Measurements from ENCODE around the gene SPAG9.
A peak's percentile ranks its signal among the peaks of the same experiment; 100 is the strongest.

SPAG9 gene, protein sequence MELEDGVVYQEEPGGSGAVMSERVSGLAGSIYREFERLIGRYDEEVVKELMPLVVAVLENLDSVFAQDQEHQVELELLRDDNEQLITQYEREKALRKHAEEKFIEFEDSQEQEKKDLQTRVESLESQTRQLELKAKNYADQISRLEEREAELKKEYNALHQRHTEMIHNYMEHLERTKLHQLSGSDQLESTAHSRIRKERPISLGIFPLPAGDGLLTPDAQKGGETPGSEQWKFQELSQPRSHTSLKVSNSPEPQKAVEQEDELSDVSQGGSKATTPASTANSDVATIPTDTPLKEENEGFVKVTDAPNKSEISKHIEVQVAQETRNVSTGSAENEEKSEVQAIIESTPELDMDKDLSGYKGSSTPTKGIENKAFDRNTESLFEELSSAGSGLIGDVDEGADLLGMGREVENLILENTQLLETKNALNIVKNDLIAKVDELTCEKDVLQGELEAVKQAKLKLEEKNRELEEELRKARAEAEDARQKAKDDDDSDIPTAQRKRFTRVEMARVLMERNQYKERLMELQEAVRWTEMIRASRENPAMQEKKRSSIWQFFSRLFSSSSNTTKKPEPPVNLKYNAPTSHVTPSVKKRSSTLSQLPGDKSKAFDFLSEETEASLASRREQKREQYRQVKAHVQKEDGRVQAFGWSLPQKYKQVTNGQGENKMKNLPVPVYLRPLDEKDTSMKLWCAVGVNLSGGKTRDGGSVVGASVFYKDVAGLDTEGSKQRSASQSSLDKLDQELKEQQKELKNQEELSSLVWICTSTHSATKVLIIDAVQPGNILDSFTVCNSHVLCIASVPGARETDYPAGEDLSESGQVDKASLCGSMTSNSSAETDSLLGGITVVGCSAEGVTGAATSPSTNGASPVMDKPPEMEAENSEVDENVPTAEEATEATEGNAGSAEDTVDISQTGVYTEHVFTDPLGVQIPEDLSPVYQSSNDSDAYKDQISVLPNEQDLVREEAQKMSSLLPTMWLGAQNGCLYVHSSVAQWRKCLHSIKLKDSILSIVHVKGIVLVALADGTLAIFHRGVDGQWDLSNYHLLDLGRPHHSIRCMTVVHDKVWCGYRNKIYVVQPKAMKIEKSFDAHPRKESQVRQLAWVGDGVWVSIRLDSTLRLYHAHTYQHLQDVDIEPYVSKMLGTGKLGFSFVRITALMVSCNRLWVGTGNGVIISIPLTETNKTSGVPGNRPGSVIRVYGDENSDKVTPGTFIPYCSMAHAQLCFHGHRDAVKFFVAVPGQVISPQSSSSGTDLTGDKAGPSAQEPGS (N-terminal part only)

DNA sequence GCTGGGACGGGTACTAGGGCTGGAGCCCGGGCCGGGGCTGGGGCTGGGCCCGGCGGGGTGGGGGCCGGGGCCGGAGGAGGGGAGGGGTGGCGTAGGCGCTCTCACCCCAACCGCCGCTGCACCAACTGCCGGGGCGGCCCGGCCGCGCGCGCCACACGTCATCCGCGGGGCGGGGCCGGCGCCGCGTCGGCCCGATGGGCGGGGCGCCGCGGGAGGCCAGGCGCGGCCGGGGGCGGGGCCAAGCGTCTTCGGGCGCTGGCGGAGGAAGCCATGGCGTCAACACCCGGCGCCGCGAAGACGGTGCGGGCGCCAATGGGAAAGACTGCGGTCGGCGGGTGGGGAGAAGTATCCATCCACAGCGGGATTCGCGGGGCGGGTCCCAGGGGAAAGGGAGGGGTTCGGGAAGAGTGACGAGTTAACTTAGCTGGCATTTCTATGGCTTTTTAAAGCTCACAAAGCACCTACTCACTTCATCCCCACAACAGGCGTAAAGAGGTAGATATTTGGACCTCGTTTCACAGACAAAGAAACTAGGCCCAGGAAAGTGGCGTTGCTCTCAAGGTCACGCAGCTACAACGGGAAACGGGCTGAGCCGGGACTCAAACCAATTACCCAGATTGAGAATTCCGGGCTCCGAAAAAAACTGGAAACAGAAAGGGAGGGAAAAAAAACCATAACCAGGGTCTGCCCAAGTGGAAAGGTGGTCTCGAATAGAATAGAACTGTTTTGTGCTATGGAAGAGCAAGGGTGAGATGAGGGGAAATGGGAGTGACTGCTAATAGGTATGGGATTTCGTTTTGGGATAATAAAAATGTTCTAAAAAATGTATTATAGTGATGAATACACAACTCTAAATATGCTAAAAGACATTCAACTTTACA is at the start of gene SPAG9:
SPAG9 (minus strand) TSS at position 130 of the 881 bp plus-strand sequence. CDS start 212 bp downstream, outside the sequence.
- peak; percentile 74 for DNase-seq (ENCODE audit: low read depth)

DNA sequence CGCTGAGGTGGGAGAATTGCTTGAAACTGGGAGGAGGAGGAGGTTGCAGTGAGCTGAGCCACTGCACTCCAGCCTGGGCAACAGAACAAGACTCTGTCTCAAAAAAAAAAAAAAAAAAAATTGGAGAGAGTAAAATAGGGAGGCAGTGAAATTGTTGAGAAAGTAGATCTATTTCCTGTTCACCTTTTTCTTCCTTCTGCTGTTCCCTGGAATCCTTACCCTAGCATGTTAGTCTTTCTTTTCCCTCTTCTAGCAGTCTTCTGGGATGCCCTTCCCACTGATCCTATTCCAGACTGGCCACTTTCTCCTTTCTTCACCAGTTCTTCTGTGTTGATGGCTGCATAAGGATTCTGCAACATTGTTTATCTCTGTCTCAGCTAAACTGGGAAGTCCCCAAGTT is 48.7 kb upstream of the SPAG9 start:
- no peak for DNase-seq (ENCODE audit: low read depth)

DNA sequence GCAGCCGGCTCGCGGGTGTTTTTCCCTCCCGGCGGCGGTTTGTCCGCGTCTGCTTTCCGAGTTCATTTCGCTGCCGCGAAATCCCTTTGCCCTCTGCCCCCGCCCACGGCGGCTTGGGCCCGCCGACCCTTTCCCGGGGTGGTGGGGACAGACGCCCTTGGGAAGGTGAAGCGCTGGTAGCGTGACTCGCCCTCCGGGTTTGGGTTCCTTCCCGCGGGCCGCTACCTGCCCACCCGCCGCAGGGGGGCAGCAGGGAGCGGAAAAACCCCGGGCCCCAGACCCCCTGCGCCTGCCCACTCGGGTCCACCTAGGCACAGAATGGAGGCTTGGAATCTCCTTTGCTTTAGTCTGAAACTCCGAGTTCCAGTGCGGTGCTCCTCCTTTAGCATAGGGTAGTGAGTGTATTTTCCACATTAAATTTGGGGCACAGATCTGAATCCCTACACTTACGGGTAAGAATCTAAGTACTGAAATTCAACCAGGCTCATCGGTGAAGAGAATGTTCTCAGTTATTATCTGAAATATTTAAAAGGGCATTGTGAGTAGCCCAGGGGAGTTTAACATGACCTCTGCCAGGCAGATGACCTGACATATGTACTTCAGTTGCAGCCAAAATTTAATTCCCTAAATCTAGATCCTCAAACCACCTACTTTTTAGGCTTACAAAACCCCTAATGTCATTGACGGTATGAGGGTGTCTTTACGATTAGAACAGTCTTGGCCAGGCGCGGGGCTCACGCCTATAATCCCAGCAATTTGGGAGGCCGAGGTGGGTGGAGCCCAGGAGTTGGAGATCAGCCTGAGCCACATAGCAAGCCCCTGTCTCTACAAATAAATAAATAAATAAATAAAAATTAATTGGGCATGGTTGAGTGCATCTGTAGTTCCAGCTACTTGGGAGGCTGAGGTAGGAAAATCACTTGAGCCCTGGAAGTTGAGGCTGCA is 46.6 kb upstream of the SPAG9 start:
- DNase-seq (ENCODE audit: low read depth) = peak; percentile 46

DNA sequence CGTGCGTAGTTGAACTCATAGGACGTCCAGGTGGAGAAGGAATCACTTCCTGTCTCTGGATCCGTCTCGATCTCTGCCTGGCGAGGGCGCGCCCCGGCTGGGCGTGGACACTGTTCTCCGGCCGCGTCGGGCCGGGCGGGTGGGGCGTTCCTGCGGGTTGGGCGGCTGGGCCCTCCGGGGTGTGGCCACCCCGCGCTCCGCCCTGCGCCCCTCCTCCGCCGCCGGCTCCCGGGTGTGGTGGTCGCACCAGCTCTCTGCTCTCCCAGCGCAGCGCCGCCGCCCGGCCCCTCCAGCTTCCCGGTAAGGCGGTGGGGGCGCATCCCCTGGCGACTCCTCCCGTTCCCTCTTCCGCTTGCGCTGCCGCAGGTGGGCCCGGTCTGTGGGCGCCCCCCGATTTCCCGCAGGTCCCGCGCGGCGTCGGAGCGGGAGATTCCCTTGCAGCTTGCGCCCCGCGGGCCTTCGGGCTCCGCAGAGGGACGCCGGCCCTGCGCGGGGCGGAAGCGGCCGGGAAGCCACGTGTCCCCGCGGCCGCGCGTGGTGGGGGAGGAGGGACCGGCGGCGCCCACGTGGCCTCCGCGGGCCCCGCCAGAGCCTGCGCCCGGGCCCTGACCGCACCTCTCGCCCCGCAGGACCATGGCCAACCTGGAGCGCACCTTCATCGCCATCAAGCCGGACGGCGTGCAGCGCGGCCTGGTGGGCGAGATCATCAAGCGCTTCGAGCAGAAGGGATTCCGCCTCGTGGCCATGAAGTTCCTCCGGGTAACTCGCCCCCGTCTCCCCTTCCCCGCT is 45.7 kb upstream of the SPAG9 start, which contains the start of gene NME2:
NME2 (plus strand) TSS at position 214 of the 789 bp plus-strand sequence; CDS start at position 634, 420 bp downstream.
- peak; percentile 17 for DNase-seq (ENCODE audit: low read depth)

DNA sequence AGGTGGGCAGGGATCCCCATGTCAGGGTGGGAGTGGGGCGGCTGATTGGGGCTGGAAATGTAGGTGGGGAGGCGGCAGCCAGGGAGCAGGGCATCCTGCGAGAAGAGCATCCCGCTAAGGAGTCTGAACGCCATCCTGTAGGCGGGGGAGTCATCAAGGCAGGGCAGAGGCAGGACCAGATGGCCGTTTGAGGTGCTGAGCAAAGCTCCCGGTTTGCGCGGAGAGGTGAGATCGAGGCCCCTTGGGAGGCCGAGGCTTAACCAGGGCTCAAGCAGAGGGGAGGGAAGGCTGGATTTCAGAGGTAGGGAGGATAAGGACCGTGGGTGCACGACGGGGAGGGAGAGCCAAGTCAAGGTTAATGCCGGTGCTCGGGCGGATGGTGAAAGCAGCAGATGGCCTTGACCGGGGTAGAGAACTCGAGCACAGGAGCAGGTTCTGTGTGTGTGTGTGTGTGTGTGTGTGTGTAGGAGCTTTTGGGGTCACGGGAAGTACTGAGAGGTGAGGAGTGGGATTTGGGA is 45.1 kb upstream of the SPAG9 start:
- no peak for DNase-seq (ENCODE audit: low read depth)

DNA sequence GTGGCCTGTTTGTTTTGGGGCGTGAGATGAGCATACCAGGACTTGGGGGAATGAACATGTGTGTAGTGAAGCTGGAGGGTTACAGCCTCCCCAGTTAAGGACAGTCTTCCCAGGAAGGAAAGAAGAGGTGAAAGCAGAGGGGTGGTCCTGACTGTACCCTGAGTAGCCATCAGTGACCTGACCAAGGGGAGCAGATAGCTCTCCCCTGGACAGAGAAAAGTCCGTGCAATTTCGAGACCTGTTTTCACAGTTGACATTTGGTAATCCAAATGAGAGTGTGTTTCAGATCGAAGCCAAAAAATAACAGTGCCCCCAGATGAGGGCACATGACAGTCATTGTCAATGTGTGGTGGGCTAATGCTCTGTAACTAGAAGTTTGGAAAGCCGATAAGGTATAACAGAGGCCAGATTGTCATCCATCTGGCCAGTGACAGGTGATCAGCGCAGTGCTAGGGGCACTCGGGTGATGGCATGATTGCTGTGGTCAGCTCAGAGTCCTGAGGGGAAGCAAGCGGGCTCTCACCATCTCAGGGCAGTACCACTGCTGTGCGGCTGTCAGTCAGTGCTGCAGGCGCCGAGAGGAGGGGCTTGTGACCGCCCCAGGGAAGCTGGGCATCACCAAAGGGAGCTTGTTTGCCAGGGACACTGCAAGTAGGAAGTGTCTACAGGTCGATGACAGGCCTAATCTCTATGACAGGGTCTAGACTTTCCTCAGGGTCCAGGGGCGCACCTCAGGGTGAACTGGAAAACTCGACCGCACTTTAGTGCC is 44.4 kb upstream of the SPAG9 start:
- no peak for DNase-seq (ENCODE audit: low read depth)

DNA sequence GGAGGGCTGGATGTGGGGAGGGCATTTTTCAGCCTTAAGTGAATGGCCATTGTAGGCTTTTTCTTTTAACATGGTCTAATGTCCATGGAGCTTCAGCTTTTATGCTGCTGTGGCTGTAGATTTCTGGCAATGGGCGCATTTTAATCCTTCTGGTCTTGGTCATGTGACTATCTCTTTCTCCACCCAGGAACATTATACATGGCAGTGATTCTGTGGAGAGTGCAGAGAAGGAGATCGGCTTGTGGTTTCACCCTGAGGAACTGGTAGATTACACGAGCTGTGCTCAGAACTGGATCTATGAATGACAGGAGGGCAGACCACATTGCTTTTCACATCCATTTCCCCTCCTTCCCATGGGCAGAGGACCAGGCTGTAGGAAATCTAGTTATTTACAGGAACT is 40.9 kb upstream of the SPAG9 start:
- no peak for DNase-seq (ENCODE audit: low read depth)

DNA sequence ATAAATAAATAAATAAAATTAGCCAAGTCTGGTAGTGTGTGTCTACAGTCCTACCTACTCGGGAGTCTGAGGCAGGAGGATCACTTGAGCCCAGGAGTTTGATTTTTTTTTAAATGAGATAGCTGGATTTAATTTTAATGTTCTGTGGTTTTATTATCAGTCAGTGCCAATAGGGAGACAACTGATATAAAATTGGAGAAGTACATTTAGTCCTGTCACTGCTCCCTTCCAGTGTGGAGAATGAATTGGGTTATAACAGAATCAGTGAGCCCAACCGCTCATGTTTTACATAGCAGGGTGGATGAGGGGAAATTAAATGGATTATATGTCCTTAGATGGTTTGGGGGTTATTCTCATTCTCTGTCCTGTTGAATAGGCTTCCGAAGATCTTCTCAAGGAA is 38.9 kb upstream of the SPAG9 start:
- no peak for DNase-seq (ENCODE audit: low read depth)

DNA sequence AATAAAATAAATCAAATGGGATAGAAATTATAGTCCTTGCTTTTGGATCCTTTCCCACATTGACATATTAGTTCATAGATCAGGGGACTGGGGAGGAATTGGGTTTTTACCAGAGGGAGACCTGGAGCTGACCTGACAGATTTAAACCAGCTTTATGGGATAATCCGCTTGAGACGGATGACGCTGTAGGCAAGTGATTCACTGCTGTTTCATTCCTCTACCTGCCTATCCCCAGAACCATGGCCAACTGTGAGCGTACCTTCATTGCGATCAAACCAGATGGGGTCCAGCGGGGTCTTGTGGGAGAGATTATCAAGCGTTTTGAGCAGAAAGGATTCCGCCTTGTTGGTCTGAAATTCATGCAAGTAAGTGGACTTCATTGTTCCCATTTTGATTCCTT is 34.7 kb upstream of the SPAG9 start:
- no peak for DNase-seq (ENCODE audit: low read depth)

DNA sequence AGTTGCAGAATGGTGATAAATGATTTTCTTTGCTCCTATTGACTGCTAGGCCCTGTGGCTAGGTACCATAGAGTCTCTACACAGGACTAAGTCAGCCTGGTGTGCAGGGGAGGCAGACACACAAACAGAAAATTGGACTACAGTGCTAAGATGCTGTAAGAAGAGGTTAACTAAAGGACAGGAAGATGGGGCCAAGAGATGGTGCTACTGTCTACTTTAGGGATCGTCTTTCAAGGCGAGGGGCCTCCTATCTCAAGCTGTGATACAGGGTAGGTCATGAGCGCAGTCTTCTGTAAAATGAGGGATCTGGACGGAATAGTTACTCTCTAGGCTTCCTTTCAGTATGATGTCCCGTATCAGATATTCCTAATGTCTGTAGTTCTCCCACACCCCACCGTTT is 33.5 kb upstream of the SPAG9 start:
- DNase-seq (ENCODE audit: low read depth) = no peak

DNA sequence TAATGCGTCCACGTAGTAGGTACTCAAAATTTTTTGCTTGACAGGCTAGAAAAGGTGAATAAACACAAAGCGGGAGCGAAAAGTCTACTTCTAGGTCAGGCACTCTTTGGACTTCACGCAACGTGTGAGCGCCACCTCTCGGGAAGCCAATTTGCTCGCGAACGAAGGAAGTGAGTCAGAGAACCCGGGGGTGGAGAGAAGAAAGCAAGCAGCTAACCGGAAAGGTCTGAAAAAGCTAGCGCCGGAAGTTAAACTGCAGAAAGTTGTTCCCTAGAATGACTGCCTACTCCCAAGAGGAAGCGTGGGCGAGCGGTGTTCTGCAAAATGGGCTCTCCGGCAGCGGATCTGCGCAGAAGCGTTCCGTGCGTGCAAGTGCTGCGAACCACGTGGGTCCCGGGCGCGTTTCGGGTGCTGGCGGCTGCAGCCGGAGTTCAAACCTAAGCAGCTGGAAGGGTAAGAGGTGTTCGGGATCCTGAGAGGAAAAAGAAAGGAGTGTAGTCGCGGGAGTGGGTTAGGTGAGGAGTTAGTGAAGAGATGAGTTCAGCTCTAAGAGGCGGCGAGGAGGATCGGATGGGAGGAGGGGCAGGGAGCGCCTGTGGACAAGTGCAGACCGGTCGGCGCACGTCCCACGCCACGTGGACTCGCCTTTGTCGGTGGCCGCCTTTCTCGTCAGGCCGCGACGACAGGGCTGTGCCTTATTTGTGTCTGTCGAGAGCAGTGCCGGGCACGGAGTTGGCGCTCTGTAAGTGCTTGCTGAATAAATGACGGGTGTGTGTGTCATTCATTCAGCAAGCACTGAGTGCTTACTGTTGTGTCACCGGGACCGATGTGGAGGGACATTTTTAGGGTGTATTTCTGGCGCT is 32.8 kb upstream of the SPAG9 start, which contains the start of gene NME1:
NME1 (plus strand) TSS at position 350 of the 863 bp plus-strand sequence. CDS start 2,096 bp downstream, outside the sequence.
- DNase-seq (ENCODE audit: low read depth) = peak; percentile 96

DNA sequence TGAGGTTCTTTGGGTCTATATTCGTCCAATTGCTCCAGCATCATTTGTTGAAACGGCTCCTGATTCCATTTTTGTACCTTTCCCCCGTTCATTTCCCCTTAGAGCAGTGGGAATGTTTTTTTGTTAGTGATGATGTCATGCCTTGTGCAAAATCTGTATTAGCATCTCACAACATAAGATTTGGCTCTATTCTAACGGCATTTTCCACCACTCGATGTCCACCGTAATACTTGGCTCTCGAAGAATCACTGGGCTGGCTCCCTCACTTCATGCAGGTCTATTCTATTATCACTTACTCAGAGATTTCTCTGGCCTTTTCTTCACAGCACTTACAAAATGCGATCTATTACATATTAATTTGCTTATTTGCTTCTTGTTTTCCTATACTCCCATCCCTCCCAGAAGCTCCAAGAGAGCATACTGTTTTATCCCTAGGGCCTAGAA is 32.1 kb upstream of the SPAG9 start:
- DNase-seq (ENCODE audit: low read depth) = no peak

DNA sequence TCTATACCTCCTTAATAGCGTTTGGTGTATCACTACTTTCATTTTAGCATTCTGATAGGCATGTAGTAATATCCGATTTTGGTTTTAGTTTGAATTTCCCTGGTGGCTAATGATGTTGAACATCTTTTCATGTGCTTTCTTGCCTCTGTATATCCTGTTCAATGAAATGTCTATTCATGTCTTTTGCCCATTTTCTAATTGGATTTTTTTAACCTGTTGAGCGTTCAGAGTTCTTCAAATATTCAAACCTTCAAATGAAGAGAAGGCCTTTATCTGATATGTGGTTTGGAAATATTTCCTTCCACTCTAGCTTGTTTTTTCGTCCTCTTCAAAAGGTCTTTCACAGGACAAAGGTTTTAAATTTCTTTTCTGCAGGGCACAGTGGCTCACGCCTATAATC is 30.3 kb upstream of the SPAG9 start:
- DNase-seq (ENCODE audit: low read depth) = no peak

DNA sequence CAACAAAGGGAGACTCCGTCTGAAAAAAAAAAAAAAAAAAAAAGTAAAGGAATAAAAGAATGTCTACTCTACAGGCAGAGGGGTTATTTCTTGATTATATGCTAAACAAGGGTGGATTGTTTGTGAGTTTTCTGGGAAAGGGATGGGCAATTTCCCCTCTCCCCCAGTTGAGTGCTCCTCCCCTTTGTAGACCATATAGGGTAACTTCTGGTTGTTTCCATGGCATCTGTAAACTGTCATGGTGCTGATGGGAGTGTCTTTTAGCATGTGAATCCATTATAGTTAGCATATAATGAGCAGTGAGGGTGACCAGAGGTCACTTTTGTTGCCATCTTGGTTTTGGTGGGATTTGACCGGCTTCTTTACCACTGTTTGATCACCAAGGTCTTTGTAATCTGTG is 28.5 kb upstream of the SPAG9 start:
- no peak for DNase-seq (ENCODE audit: low read depth)

DNA sequence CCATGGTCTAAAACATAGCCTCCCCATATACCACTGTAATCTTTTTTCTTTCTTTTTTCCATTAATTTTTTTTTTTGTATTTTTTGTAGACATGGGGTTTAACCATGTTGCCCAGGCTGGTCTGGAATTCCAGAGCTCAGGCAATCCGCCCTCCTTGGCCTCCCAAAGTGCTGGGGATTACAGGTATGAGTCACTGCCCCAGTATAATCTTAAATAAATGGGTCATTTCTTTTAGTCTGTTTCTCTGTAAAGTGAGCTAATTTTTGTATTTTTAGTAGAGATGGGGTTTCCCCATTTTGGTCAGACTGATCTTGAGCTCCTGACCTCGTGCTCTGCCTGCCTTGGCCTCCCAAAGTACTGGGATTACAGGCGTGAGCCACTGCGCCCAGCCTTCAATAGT is 27.0 kb upstream of the SPAG9 start:
- no peak for DNase-seq (ENCODE audit: low read depth)

DNA sequence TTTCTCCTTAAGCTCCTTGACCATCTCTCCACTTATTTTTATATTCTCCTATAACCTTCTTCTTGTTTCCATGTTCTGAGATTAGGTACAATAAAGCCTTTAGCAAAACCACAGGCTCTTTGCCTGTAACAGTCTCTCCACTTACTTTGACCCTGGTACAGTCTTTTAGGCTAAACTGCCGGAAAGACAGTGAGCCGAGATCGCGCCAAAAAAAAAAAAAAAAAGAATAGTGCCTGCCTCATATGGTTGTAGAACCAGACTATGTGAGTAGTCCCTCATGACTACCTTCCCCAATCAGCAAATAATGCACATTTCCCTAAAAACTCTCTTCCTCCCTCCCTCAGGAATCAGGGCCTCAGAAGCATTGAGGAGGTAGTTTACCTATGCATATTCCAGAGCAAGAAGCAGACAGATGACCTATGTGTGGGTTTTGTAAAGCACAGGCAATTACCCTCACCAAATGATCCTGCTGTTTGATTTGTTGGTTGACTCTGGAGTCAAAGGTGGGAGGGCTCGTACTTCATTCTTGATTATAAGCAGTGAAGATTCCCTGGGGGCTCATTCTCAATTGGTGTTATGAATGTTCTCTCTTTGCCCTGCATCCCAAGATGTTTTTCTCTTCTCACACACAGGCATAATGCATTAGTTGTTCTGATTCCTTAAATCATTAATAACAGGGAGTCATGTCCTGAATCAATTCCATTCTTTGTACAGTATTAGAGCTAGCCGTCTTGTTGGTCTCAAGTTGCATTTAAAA is 23.8 kb upstream of the SPAG9 start:
- DNase-seq (ENCODE audit: low read depth) = no peak

All from stimulated activated CD8-positive, alpha-beta memory T cell treated with anti-CD3 and anti-CD28 coated beads, Interleukin-15, amount 100 ng/mL, for 1 hour (primary cell).